AG20443 (cell line): ENCODE results near the gene SAMD14.

Source experiments
- DNase-seq: peaks from one replicate; pipeline ENCODE4 v3.0.0; 2012; ENCODE audit warnings: low spot score, mixed read lengths

SAMD14 gene

GRCh38 chr17:50133769-50134099 lies 3.8 kb upstream of the SAMD14 start:
- peak; percentile 68 for DNase-seq

GRCh38 chr17:50133028-50133768 lies 3.2 kb upstream of the SAMD14 start:
- DNase-seq, result peak; percentile 74

- DNase-seq, result no peak
Observed at GRCh38 chr17:50132104-50132794, 2.3 kb upstream of the SAMD14 start.

- DNase-seq, result no peak
Observed at GRCh38 chr17:50130559-50131305, 772 bp upstream of the SAMD14 start.

GRCh38 chr17:50129353-50129727 lies 620 bp downstream of the SAMD14 start:
- DNase-seq, result no peak

GRCh38 chr17:50128441-50129352 lies 1.3 kb downstream of the SAMD14 start:
- DNase-seq, result no peak

GRCh38 chr17:50127697-50128361 lies 2.1 kb downstream of the SAMD14 start:
- DNase-seq, result no peak

- no peak for DNase-seq
Observed at GRCh38 chr17:50125420-50125997, 4.5 kb downstream of the SAMD14 start.

- peak; percentile 65 for DNase-seq
Observed at GRCh38 chr17:50123649-50124349, 6.2 kb downstream of the SAMD14 start.

- DNase-seq, result no peak
Observed at GRCh38 chr17:50122945-50123344, 7.0 kb downstream of the SAMD14 start.

GRCh38 chr17:50120475-50121253 lies 9.3 kb downstream of the SAMD14 start:
- DNase-seq, result no peak

- DNase-seq, result no peak
Observed at GRCh38 chr17:50118828-50119218, 11.1 kb downstream of the SAMD14 start.

GRCh38 chr17:50118076-50118827 lies 11.7 kb downstream of the SAMD14 start:
- no peak for DNase-seq

- DNase-seq, result peak; percentile 80
Observed at GRCh38 chr17:50117202-50118051, 12.5 kb downstream of the SAMD14 start.

GRCh38 chr17:50115756-50116155 lies 14.2 kb downstream of the SAMD14 start:
- no peak for DNase-seq

GRCh38 chr17:50114849-50115357 lies 15.1 kb downstream of the SAMD14 start:
- DNase-seq, result peak; percentile 64

GRCh38 chr17:50114401-50114800 lies 15.6 kb downstream of the SAMD14 start:
- DNase-seq, result no peak
